Hippocampal formation (tissue), 2 donors: Measurements from ENCODE around the gene RPS19.

Source experiments
- DNase-seq, 2 donors: peaks; one replicate each; lab custom pipeline; 2025; lab: John Stamatoyannopoulos, UW

Gene RPS19

DNA sequence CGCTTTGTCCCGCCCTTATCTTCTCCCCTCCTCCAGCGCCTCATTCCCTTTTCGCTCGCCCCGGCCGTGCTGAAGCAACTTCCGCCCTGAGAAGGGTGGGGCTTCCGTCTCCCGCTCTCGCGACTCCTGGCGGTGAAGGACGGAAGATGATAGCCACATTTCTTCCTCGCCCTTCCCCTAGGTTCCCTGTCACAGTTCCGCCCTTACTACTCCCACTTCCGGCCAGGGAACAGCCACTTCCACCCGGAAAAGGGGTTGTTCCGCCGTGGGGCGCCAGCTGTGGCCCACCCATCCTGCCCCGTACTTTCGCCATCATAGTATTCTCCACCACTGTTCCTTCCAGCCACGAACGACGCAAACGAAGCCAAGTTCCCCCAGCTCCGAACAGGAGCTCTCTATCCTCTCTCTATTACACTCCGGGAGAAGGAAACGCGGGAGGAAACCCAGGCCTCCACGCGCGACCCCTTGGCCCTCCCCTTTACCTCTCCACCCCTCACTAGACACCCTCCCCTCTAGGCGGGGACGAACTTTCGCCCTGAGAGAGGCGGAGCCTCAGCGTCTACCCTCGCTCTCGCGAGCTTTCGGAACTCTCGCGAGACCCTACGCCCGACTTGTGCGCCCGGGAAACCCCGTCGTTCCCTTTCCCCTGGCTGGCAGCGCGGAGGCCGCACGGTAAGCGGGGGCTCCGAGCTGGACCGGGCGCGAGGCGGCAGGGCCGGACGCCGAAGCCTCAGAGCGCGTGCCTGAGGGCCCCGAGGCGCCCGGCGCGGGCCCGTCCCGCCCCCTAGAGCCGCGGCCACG is at the start of gene RPS19:
Gene RPS19, plus strand, starts transcription at position 638 of the 801 bp plus-strand sequence. CDS start 520 bp downstream, outside the sequence.
- DNase-seq: peak; percentile 99 to 100

DNA sequence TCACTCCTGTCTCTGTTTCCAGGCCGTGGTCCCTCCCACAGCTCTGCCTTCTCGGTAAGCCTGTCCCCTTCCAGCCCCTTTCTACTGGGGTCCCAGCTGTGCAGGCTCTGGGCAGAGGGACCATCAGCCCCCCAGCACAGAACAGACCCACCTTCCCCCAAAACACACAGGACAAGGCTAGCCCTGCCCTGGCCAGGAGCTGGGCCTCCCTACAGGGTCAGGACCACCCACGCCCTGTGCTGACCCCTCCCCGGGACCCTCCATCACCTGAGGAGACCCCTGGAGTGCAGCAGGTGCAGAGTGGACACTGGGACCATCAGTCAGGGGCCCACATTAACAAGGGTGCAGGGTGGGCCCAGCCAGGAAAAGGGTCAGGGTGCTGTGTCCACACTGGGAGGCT is 49.8 kb upstream of the RPS19 start:
- no peak for DNase-seq

DNA sequence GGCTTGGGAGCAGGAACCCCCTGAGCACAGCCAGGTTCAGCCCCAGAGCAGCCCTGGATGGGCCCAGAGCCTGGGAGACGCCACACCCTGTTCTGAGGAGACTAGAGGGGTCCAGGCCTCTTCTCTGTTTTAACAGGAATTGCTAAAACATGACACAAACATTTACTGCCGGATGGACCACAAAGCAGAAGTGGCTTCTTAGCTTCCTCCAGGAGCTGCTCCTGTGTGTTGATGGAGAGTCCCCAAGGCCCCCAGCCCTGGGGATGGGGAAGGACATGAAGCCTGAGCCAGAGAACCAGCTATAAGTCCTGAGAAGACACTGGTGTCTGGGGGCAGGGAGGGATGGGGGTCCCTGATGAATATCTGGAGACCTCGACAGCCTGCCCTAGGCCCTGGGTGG is 49.0 kb upstream of the RPS19 start:
- peak in 1 of 2 donors; percentile 15 for DNase-seq

DNA sequence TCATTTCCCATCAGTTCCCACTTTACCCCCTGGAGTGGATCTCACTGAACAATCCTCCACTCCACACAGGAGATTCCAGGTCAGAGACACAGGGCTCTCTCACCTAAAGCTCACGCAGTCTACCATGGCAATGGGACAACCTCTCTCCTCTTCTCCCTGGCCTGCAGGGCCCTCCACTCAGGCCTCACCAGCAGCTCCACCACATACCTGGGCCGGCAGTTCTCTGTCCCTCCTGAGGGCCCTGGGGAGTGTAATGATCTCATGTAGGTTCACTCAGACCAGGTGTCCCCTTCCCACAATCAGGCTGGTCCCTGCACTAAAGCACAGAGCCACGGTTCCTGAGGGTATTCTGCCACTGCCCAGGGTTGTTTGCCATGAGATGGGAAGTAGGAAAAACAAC is 48.1 kb upstream of the RPS19 start:
- DNase-seq: no peak

DNA sequence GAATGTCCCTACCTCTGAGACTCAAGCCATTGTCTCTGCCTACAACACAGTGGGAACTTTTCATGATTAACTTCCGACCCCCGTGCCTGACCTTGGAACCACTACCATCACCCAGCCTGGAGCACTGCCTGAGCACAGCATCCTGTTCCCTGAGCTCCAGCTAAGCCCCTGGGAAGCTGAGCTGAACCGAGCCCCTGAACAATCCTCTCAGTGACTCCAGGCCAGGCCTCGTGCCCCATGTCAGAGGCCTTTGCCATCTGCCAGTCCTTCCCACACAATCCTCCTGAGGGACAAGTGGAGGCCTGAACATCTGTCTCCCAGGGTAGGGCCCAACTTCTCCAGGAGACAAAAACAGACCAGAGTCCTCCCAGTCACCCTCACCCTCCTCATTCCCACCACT is 46.1 kb upstream of the RPS19 start:
- no peak for DNase-seq

DNA sequence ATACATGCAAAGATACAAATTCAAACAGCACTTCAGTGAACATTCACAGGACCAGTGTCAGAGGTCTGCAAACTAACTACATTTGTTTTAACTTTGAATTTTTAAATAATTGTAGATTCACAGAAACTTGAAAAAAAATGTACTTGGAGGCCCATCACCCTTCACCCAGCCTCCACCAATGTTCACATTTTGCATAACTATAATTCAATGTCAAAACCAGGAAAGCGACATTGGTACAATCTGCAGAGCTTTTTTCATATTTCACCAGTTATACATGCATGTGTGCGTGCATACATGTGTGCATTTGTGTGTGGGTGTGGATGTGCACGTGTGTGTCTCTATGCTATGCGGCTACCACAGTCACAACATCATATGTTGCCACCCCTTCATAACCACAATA is 44.8 kb upstream of the RPS19 start:
- DNase-seq: no peak

DNA sequence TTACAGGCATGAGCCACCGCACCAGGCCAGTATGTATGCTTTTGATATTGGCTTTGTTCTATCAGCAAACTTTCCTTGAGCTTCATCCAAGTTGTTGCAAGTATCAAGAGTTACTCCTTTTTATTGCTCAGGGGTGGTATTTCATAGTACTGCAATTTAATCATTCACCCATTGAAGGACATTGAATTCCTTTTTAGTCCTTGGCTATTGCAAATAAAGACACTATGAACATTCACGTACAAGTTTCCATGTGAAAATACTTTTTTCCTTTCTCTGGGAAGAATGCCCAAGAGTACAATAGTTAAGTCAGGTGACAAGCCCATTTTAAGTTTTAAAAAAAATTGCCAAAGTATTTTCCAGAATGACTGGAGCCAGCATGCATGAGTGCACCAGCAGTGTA is 43.3 kb upstream of the RPS19 start:
- DNase-seq: no peak

DNA sequence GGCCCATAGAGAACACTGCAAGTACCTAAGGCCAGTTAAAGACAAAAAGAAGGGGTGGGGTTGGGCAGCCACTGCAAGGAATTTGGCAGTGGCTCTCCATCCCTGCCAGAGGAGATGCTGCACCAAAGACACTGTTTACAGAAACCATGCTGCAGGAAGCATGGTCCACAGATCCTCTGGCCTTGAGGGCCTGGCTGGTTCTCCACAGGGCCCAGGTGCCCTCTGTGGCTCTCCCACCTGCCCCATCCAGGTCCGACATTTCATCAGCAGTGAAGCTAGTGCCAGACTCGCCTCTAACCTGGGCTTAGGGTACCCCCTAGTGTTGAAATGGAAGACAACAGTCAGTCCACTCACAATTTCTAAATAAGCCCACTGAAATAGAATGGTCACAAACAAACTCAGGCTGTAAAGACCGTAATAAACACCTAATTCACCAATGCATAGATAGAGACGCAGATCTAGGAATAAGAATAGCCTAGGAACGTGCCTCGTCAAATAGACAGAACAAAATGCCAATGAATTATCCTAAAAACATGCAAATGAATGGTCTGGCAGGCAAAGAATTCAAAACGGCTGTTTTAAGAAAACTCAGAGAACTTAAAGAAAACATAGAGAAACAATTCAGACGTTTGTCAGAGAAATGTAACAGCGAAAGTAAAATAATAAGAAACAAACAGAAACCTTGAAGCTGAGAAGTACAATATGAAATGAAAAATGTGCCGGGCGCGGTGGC is 38.9 kb upstream of the RPS19 start:
- DNase-seq: peak in 1 of 2 donors; percentile 15

DNA sequence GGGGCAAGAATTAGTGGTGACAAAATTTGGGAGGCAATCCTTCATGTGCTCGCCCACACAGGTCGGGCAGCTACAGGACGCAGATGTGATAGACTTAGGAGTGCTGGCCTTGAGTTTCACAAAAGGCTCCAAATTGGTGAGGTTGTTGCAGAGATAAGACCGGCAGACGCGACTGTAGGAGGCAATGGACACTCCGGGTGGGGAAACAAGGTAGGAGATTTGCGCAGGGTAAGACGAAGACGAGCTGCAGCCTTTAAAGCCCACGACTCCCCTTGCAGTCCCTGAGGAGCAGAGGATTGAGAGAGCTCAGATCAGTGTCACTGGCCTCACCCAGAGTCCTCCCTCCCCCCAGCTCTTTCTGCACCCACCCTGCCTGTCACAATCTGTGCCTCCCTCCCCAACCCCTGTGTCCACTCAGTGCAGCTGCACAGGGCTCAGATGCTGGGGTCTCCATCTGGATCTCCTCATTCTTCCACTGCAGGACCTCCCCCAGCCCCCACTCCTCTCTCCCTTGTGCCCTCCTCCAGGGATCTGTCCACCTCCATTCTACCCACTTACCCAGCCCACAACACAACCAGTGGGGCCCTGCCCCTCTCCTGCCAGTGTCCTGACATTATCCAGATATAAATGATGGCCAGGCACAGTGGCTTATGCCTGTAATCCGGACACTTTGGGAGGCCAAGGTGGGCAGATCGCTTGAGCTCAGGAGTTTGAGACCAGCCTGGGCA is 21.9 kb upstream of the RPS19 start:
- DNase-seq: no peak

DNA sequence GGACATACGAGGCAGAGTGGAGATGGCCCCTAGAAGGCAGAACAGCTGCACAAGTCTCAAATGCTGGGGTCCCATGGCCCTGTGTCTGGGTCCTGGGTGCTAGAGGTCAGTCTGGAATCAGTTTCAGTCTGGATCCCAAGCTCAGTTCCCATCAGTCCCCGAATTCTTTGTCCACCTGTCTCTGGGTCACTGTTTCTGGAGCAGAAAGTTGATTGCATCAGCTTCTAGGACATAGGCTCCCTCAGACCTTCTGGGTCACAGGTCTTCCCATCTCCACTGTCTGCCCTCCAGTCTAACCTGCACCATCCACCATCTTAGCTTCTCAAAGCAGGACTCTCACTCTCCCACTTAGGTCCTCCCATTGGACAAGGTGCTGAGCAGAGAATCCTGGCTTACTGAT is 20.8 kb upstream of the RPS19 start:
- DNase-seq: no peak

DNA sequence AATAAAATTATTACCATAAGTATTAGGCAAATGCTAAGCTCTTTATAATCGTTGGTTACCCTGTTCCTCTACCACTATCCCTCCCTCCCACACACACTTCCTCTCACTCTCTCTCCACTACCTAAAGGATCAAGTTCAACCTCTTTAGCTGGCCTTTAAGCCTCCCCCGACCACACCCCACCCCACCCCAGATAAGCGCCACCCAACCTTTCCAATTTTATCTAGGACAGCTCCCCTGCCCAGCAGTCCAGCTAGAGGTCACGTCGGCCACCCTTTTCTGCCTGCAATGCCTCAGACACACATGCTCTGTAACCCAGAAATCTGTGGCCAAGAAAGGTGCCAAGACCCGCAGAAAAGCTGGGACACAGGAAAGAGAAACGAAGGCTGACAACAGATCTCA is 16.7 kb upstream of the RPS19 start:
- DNase-seq: no peak

DNA sequence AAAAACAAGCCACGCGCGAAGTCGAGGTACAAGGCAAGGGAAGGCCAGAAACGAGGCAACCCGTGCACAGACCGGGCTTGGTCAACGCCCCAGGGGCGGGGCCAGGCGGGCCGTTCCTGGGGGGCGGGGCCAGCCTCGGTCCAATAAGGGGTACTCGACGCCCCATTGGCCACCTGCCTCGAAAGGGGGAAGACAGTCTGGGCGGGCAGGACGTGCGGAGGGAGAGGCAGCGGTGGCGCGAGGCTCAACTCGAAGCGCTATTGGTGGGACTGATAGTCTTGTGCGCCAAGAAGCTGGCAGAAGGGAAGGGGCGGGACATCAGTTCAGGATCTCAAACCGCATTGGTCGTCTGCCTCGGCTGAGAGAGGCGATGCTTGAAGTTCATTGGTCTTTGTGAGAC is 15.5 kb upstream of the RPS19 start, which contains the start of gene LYPD4:
Gene LYPD4, minus strand, starts transcription at position 83 of the 400 bp plus-strand sequence. CDS start 5,398 bp downstream, outside the sequence.
- DNase-seq: no peak

DNA sequence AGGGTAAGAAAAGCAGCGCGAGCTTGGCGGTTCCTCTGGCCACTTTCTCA is 15.2 kb upstream of the RPS19 start, which contains the start of gene DMRTC2:
Gene DMRTC2, plus strand, starts transcription at position 42 of the 50 bp plus-strand sequence. CDS start 2,387 bp downstream, outside the sequence.
- no peak for DNase-seq

DNA sequence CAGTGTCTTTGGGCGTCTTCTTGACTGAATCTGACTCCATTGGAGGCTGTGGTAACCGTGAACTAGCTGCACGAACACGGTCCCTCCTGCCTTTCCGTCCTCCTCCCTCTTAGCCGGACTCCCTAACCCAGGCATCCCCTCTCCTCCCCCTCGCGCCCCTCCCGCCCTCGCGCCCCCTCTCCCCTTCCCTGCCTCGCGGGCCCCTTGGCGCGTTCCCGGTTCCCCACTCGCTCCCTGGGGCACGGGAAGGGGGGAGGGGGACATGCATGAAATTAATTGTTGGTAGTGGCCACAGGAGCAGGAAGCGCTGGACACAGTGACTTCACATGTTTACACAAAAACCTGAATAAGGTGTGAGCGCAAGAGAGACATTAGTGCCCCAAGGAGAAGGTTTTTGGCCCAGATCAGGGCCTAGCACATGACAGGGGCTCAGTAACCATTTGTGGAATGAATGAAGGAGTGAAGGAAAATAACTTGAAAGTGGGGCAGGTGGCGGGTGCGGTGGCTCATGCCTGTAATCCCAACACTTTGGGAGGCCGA is 14.9 kb upstream of the RPS19 start:
- no peak for DNase-seq

DNA sequence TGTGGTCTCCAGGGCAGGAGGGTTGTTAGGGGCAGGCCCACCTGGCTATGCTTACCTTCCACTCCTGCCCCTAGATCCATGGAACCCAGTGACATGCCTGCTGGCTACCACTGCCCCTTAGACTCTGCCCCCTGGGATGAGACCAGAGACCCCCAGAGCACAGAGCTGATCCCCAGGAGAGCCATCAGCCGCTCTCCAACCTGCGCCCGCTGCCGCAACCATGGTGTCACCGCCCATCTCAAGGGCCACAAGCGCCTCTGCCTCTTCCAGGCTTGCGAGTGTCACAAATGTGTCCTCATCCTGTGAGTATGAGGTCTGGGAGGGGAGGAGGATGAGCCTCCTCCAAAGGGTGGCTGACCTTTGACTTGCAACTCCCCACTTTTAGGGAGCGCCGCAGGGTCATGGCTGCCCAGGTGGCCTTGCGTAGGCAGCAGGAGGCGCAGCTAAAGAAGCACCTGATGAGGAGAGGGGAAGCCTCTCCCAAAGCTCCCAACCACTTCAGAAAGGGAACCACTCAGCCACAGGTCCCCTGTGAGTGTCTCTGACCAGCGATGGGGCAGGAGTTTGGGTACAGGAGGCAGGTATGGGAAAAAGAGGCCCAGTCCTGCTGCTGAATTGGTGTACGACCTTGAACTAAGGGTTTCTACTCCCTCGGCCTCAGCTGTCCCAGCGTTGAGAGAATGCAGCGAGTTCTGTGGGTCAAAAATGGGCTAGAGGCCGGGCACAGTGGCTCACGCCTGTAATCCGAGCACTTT is 12.5 kb upstream of the RPS19 start:
- DNase-seq: no peak

DNA sequence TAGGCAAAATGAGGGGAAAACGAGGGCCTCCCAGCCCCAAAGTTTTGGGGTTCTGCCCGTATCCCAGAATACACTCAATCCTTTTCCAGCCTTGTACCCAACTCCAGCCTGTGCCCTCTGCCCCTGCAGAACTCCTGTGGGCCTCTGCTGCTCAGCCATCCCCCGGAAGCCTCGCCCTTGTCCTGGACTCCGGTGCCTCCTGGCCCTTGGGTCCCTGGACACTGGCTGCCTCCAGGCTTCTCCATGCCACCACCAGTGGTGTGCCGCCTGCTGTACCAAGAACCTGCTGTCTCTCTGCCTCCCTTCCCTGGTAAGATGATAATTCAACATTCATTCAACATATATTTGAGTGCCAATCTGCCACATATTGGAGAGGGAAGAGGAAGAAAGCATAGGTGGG is 11.4 kb upstream of the RPS19 start:
- DNase-seq: no peak

DNA sequence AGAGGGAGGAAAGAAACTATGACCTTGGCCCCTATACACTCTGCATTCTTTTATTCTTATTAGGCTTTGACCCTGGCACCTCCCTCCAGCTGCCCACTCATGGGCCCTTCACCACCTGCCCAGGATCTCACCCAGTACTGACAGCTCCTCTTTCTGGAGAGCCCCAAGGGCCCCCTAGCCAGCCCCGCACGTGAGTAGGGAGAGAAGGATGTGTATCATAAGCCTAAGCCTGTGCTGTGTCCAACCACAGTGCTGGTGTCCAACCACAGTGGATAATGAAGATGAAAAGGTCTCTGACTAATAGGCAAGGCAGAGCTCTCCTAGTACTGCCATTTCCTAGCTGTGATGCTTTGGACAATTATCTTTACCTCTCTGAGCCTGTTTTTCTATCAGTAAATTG is 11.0 kb upstream of the RPS19 start:
- DNase-seq: no peak

DNA sequence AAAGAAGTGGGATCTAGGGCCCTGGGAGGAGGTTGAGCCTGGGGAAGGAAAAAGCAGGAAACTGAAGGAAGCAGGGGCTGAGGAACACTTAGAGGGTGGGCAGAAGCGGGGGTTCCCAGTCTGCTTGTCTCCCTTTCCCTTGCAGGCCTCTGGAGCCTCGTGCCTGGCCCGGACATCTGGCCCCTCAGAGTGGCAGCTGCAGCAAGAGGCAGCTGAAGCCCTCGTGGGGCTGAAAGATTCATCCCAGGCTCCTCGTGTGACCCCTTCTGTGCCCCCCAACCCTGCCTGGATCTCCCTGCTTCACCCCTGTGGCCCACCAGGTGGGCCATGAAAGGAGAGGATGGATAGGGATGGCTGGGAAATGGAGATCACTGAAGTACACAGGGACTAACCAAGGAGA is 9.7 kb upstream of the RPS19 start:
- DNase-seq: no peak

DNA sequence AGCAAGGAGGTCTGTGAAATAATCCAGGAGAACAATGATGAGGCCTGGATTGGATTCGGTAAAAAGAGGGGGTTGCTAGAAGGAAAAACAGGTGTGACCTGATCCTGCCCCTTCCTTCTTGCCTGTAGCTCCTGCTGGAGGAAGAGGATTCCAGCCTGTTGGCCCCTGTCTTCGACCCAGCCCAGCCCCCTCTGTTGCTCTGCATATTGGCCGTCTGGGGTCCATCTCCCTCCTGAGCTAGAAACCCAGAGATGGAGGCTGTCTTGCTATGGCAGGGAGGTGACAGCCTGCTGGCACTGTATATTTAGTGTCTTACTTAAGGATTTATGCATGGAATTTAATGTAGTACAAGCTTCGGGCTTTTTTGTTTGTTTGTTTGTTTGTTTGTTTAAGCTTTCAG is 8.6 kb upstream of the RPS19 start:
- no peak for DNase-seq

DNA sequence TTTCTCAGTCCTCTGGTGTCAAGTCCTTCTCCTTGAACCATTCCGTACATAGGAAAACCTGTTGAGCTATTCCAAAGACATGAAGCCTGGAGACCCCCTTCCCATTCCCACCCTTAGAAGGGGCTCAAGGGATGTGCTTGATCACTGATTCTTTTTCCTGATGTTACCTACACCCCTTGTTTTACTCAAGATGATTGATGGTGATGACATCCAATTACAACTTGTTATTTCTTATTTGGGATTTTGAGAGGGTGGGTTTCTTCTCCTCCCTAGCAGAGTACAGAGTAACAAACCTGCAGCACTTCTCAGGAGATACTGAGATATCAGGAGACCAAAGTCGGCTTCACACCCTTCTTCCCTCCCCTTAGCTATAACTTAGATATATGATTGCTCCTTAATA is 6.7 kb upstream of the RPS19 start:
- DNase-seq: no peak

DNA sequence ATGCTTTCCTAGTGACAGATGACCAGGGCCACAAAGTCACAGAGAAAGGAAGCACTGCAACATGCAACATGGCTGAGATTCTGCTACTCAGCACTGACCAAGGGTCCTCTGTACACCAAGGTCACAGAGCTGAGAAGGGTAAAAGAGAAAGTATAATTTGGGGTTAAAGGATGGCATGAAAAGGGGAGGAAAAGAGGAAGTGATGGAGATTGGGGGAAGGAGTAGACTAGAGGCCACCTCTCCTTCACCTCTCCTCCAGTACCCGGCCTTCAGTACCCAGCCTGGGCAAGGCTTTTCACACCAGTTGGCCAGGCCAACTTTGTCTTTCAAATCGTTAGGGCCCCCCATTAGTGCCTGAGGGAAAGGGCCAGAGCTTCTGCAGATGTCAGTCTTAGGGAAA is 6.3 kb upstream of the RPS19 start:
- no peak for DNase-seq

DNA sequence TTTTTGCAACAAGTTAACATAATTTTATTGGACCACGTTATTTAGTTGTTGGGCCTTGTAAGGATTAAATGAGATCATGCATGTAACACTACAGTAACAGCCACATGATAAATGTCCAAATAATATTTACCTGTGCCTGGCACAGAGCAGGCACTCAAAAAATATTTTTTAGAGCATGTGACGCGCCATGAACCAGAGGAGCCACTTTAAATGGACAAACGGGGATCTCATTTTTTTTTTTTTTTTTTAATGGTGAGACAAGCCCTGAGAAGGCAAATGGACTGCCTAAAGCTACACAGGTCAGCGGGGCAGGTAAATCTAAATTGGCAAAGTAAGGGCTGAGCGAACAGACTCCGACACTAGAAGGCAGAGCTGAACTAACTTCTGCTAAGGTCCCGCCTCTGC is 840 bp upstream of the RPS19 start:
- DNase-seq: no peak
